ENCODE results near the gene DHX32. TPM values are rescaled to one million over a fixed set of nuclear protein-coding genes. Genes with fewer than 3 reads are reported as not detected.

DHX32 gene
- total RNA-seq, 3 donors from 2014 or later (not counting 1 experiment from before 2014, with no cell fraction given) = 6.9 to 11.9 (median 10.9) TPM

- intact Hi-C loops (cut with micrococcal nuclease) = no loop called here
- H3K27ac ChIP-seq (ENCODE audit: low read length) = no peak overlapping the region
- peaks cover 46% of the 10 kb centered on the region for H3K36me3 ChIP-seq (ENCODE audit: control insufficient read depth, insufficient read depth, low read length)
- ATAC-seq = no peak
- Mint-ChIP-seq H3K27ac (no peak overlapping the region), H3K4me3 (no peak overlapping the region), H3K4me1 (peaks cover 17% of the 10 kb centered on the region in 2 donors), H3K9me3 (no peaks in the 10 kb centered on the region), H3K36me3 (peaks cover 14% of the 10 kb centered on the region), H3K27me3 (ENCODE audit: low read depth in 2 of 2) (no peaks in the 10 kb centered on the region)
- 100% methylated on average over 1 of the region's 1 CpG for WGBS (ENCODE audit: insufficient coverage)
- H3K4me3 ChIP-seq (ENCODE audit: low read length) = no peak overlapping the region
- no peak for DNase-seq
- H3K9me3 ChIP-seq (ENCODE audit: control insufficient read depth, insufficient read depth, low read length) = no peaks in the 10 kb centered on the region
- no peaks in the 10 kb centered on the region for H3K27me3 ChIP-seq (ENCODE audit: control insufficient read depth, insufficient read depth, low read length)
- no peak for TF ChIP-seq CTCF (IDR thresholded peaks at IDR 0.05)
- H3K4me1 ChIP-seq (ENCODE audit: control insufficient read depth, insufficient read depth, low read length) = peaks cover 14% of the 10 kb centered on the region
Measured at GRCh38 chr10:125808047-125808446, 73.0 kb downstream of the DHX32 start.

GRCh38 chr10:125802739-125803138 is 78.4 kb downstream of the DHX32 start:
- peaks cover 4% of the 10 kb centered on the region for H3K4me1 ChIP-seq (ENCODE audit: control insufficient read depth, insufficient read depth, low read length)
- H3K9me3 Mint-ChIP-seq = no peaks in the 10 kb centered on the region
- intact Hi-C loops (cut with micrococcal nuclease) = no loop called here
- no peak for DNase-seq
- H3K36me3 Mint-ChIP-seq = peaks cover 14% of the 10 kb centered on the region
- H3K4me1 Mint-ChIP-seq = peaks cover 6 to 8% of the 10 kb centered on the region in 2 donors
- ATAC-seq = no peak
- peaks cover 38% of the 10 kb centered on the region for H3K36me3 ChIP-seq (ENCODE audit: control insufficient read depth, insufficient read depth, low read length)
- no peak overlapping the region for H3K4me3 ChIP-seq (ENCODE audit: low read length)
- H3K27ac ChIP-seq (ENCODE audit: low read length) = no peak overlapping the region
- WGBS (ENCODE audit: insufficient coverage) = 94% methylated on average over 6 of the region's 7 CpGs
- H3K27ac Mint-ChIP-seq = no peak overlapping the region
- TF ChIP-seq CTCF (IDR thresholded peaks at IDR 0.05) = no peak
- no peaks in the 10 kb centered on the region for H3K9me3 ChIP-seq (ENCODE audit: control insufficient read depth, insufficient read depth, low read length)
- H3K27me3 ChIP-seq (ENCODE audit: control insufficient read depth, insufficient read depth, low read length) = no peaks in the 10 kb centered on the region
- no peak overlapping the region for H3K4me3 Mint-ChIP-seq
- no peaks in the 10 kb centered on the region for H3K27me3 Mint-ChIP-seq (ENCODE audit: low read depth in 2 of 2)

- no peak for TF ChIP-seq CTCF (IDR thresholded peaks at IDR 0.05)
- Mint-ChIP-seq H3K27me3 (ENCODE audit: low read depth in 2 of 2) (no peaks in the 10 kb centered on the region), H3K4me1 (peaks cover under 1 to 2% of the 10 kb centered on the region in 2 donors), H3K9me3 (no peaks in the 10 kb centered on the region), H3K4me3 (no peak overlapping the region), H3K36me3 (peaks cover 10% of the 10 kb centered on the region), H3K27ac (no peak overlapping the region)
- H3K9me3 ChIP-seq (ENCODE audit: control insufficient read depth, insufficient read depth, low read length) = no peaks in the 10 kb centered on the region
- intact Hi-C loops (cut with micrococcal nuclease) = no loop called here
- no peak overlapping the region for H3K4me3 ChIP-seq (ENCODE audit: low read length)
- peaks cover 37% of the 10 kb centered on the region for H3K36me3 ChIP-seq (ENCODE audit: control insufficient read depth, insufficient read depth, low read length)
- H3K4me1 ChIP-seq (ENCODE audit: control insufficient read depth, insufficient read depth, low read length) = no peaks in the 10 kb centered on the region
- H3K27ac ChIP-seq (ENCODE audit: low read length) = no peak overlapping the region
- DNase-seq (no peak), ATAC-seq (no peak)
- 95% methylated on average over 5 of the region's 5 CpGs for WGBS (ENCODE audit: insufficient coverage)
- H3K27me3 ChIP-seq (ENCODE audit: control insufficient read depth, insufficient read depth, low read length) = no peaks in the 10 kb centered on the region
Measured at GRCh38 chr10:125802131-125802530, 79.0 kb downstream of the DHX32 start.

GRCh38 chr10:125801574-125801973 is 79.5 kb downstream of the DHX32 start:
- H3K36me3 Mint-ChIP-seq = peaks cover 5% of the 10 kb centered on the region
- H3K27ac Mint-ChIP-seq = no peak overlapping the region
- TF ChIP-seq CTCF (IDR thresholded peaks at IDR 0.05) = no peak

More at GRCh38 chr10:125801574-125801973, 79.5 kb downstream of the DHX32 start:
- intact Hi-C loops (cut with micrococcal nuclease) = no loop called here
- Histone ChIP-seq H3K9me3 (ENCODE audit: control insufficient read depth, insufficient read depth, low read length) (no peaks in the 10 kb centered on the region), H3K27ac (ENCODE audit: low read length) (no peak overlapping the region), H3K36me3 (ENCODE audit: control insufficient read depth, insufficient read depth, low read length) (peaks cover 32% of the 10 kb centered on the region), H3K4me1 (ENCODE audit: control insufficient read depth, insufficient read depth, low read length) (no peaks in the 10 kb centered on the region), H3K27me3 (ENCODE audit: control insufficient read depth, insufficient read depth, low read length) (no peaks in the 10 kb centered on the region), H3K4me3 (ENCODE audit: low read length) (no peak overlapping the region)
- DNase-seq = no peak
- H3K9me3 Mint-ChIP-seq = no peaks in the 10 kb centered on the region
- H3K4me1 Mint-ChIP-seq = no peaks in the 10 kb centered on the region
- WGBS (ENCODE audit: insufficient coverage) = 95% methylated on average over 1 of the region's 1 CpG
- no peaks in the 10 kb centered on the region for H3K27me3 Mint-ChIP-seq (ENCODE audit: low read depth in 2 of 2)
- ATAC-seq = no peak
- no peak overlapping the region for H3K4me3 Mint-ChIP-seq
